Stimulated activated CD8-positive, alpha-beta memory T cell treated with anti-CD3 and anti-CD28 coated beads, Interleukin-2, amount 100 ng/mL, for 48 hours (primary cell): ENCODE measurements around the gene CRELD2.

Experiments
- DNase-seq, 2 donors: peaks; one replicate each; pipeline ENCODE4 v3.0.0-alpha.2; 2020; ENCODE audit warnings: low read depth in 2 of 2

The CRELD2 gene

DNA sequence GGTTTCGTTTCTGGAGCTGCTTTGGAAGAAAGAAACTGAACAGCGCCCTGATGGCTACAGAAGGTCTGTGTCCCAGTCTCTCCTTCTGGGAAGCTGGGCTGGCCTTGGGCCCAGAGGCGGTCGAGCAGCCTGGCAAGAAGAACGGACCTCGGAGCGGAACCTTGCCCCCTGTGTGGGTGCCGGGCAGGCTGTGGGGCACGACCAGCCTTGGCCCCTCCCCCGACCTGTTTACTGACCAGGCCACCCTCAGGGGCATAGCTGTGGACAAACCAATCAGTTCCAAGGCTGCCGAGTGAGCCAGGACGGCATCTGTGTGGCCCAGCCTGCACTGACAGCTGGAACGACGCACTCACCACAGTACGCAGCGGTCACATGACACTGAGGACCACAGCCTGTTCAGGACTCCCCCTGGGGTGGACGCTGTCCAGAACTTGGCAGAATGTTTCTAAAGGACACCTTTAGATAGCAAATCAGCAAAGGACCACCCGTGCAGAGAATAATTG, 49.3 kb downstream of the CRELD2 start:
- no peak for DNase-seq

GRCh38 chr22:49968313-49968830, 49.9 kb downstream of the CRELD2 start:
- no peak for DNase-seq

- no peak for DNase-seq
Observed at GRCh38 chr22:49968831-49969661, 50.6 kb downstream of the CRELD2 start.

DNA sequence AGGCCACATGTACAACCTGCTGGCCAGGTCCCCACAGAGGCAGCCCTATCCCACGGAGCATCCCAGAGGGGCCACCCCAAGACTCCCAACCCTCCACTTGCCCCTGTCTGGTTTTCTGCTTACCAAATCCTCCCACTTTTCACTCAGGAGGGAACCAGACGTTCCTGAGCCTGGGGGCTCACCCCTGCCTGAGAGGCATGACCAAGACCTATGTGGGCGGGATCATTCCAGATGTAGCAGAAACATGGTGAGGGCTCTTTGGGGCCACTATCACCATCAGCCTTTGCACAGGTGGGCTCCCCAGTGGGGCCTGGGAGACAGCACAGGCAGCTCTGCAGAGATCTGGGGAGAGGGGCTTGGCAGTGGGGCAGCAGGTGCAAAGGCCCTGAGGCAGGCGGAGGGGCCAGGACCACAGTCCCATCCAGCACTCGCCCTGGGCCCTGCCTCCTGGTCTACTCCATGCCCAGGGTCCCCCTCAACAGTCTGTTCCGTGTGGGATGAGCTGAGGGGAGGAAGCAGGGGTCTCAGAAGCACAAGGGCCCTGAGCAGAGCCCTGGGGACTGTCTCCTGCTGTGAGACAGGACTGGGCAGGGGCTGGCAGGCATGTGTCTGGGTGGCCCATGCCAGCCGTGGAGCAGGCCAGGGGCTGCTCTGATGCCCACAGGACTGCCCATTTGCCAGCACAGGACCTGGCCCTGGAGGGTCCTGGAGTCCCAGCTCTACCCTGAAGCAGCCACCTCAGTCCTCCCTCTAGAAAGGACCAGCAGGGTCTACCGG, 51.5 kb downstream of the CRELD2 start:
- no peak for DNase-seq

DNA sequence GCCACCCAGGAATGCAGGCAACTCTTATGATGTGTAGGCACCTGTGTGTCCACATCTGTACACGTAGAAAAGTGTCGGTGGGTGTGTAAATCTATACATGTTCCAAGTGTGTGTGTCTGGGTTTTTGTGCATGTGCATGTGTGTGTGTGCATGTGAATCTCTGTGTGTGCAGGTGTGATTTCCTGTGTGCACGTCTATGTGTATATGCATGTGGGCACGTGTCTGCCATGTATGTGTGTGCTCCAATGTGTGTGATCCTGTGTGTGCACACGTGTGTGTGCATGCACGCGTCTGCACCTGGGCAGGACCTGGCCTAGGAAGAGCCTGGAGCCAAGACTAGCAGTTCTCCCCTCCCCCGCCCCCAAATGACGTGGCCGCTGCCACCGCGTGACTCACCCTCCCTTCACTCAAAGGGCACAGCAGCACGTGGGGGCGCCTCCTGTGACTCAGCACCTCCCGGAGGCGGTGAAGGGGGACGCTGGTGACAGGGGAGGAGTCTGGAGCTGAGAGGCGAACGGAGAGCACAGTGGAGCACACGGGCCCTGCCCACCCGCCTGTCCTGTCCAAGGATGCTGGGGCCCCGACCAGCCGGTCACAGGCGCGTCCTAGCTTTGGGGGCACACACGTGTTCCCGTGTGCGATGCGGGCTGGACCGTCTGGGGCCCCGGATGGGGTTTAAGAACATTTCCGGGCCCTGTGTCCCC, 52.2 kb downstream of the CRELD2 start:
- peak; percentile 94 to 95 for DNase-seq

DNA sequence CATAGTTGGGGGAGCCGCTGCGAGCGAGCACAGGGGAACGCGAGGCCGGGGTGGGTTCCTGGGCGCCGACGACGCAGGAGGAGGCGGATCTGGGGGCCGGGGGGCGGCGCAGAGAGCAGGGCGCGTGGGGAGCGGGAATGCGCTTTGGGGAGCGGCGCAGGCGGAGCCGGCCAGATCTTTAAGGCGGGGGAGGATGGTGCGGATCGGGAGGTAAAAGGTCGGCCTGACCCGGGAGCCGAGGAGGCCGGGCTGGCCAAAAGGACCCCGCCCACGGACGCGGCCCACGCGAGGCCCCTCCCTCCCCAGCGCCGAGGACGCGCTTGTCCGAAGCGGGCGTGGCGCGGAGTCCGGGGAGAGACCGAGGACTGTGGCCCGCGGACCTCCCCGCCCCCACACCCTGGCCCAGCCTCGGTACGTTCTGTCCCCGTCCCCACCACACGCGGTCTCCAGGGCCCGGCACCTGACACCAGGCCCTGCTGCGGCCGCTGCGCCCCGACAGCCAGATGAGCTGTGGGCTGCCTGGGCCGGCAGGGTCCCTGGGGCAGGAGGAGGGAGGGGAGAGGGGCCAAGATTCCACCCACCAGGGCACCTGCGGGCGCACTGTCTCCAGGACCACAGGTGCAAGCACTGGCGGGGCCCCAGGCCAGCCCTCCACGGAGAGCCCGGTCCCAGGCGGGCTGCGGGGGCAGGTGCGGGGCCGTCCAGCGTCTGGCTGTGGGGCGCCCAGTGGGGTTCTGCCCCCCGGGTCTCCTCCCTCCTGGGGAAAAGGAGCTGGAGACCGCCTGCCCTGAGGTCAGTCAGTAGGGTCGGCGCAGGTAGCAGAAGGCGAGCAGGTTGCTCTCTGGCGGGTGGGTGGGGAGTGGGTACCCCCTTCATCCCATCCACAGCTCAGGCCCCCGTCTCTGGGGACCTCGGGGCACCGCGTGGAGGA, 53.1 kb downstream of the CRELD2 start:
- DNase-seq: peak; percentile 72 to 78

DNA sequence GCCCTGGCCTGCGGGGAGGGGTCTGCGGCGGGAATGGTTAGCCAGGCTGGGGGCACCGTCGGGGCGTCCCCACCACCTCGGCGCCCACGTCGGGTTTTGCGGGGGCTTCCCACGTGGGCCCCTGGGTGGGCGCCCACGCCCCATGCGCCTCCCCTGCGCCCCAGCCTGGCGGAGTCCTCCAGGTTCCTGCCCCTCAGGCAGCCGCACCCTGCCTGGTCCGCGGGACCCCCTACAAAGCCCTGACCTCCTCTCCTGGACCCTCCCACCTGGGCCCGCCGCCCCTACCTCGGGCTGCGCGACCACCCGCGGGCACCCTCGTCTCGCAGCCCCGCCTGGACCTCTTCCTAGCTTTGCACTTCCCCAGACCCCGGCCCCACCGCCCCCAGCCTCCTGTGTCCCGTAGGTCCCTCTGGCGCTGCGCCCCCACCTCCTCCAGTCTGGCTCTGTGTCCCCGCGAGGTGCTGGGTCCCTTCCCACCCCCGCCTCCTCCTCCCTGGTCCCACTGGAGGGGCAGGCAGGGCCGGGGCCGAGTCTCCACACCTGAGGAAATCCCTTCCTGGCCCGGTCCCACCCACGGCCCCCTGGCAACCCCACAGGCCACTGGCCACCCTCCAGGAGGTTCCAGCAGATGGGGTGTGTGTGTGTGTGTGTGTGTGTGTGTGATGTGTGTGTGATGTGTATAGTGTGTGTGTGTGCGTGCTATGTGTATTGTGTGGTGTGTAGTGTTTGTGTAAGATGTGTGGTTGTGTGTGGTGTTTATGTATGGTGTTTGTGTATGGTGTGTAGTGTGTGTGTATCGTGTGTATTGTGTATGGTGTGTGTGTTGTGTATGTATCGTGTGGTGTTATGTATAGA, 54.0 kb downstream of the CRELD2 start:
- no peak for DNase-seq

- DNase-seq: no peak
Observed at GRCh38 chr22:49973018-49973961, 54.9 kb downstream of the CRELD2 start.

GRCh38 chr22:49975543-49976389, 57.3 kb downstream of the CRELD2 start:
- DNase-seq: peak; percentile 54 to 57

DNA sequence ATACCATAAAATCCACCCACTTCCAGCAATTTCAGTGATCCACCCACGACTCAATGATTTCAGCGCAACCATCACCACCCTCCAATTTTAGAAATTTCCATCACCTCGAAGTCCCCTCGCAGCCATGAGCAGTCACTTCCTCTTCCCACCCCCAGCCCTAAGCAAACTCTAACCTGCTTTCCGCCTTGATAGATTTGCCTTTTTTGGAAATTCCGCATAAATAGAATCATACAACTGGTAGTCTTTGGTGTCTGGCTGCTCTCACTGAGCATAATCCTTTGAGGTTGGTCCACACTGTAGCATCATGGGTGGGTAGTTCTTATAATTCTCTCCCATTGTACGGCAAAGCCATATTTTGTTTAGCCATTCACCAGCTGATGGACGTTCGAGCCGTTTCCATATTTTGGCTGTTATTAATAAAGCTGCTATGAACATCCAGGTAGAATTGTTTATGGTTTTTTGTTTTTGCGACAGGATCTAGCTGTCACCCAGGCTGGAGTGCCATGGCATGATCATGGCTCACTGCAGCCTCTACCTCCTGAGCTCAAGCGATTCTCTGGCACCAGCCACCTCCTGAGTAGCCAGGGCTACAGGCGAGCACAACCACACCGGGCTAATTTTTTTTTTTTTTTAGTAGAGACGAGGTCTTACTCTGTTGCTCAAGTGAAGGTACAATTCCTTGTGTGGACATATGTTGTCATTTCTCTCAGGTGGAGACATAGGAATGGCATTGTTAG, 58.2 kb downstream of the CRELD2 start:
- DNase-seq: no peak
